Adrenal gland (tissue), 12 donors: ENCODE results near the gene DNAJC3. TPM values are rescaled to one million over a fixed set of nuclear protein-coding genes. Genes with fewer than 3 reads are reported as not detected.
"Not testable (repeated sequence)": the region's sequence is repeated elsewhere in the genome, so short reads cannot be mapped to it uniquely, and the experiment has no call there.

Source experiments
- DNase-seq, 7 donors: peaks; one replicate each; pipeline ENCODE4 v3.0.0-alpha.2; 2019 to 2020
- H3K27ac ChIP-seq, 5 donors: fragments of 200-600 bp; sonication (generic) in 4 of 5; 1 replicate in 3 of 5; 2 replicates in 2 of 5; pipeline versions ENCODE4 v1.5.1 to v1.8.0; 2016 to 2020; ENCODE audit warnings: mild to moderate bottlenecking in 1 of 5
- H3K27me3 ChIP-seq: fragments of 200-600 bp; 2 replicates; pipeline ENCODE4 v1.8.0; 2021
- H3K36me3 ChIP-seq, 2 donors: fragments of 200-600 bp; replicated peaks in 1 of 2; 1 replicate in 1 of 2; 2 replicates in 1 of 2; pipeline versions ENCODE4 v1.5.1 to v1.8.0; 2018 to 2022
- H3K4me1 ChIP-seq, 2 donors: fragments of 200-600 bp; replicated peaks in 1 of 2; 1 replicate in 1 of 2; 2 replicates in 1 of 2; pipeline versions ENCODE4 v1.5.1 to v1.8.0; 2018 to 2021
- H3K4me3 ChIP-seq, 4 donors: fragments of 200-600 bp; sonication (generic) in 3 of 4; one replicate each; pipeline ENCODE4 v1.5.1; 2016 to 2018
- H3K9me3 ChIP-seq, 3 donors: fragments of 200-600 bp; sonication (generic) in 1 of 3; replicated peaks in 1 of 3; 1 replicate in 2 of 3; 2 replicates in 1 of 3; pipeline versions ENCODE4 v1.5.1 to v1.8.0; 2016 to 2021
- CTCF ChIP-seq, 6 experiments: fragments of 450-650 bp in 4 of 6; fragments of 200-600 bp in 2 of 6; sonication (generic) in 1 of 6; IDR thresholded peaks; 1 replicate in 5 of 6; 2 replicates in 1 of 6; pipeline versions ENCODE4 v1.5.1 to v1.8.0; 2016 to 2021; ENCODE audit warnings: antibody characterized with exemption in 6 of 6, mild to moderate bottlenecking in 2 of 6, moderate library complexity in 1 of 6
- POLR2A ChIP-seq, 2 donors: fragments of 450-650 bp; IDR thresholded peaks; one replicate each; pipeline ENCODE4 v1.6.1; 2017; ENCODE audit warnings: antibody characterized with exemption in 2 of 2, mild to moderate bottlenecking in 2 of 2, moderate library complexity in 1 of 2
- WGBS, 4 donors: extraction: QIAGEN DNeasy Blood & Tissue Kit in 2 of 4; methylation state at CpG; one replicate each; pipeline versions ENCODE4 v1.1.5 to v1.1.7; 2013 to 2017; 5-methylcytosine and 5-hydroxymethylcytosine counted together
- intact Hi-C, 2 donors: fragments of 100-400 bp; cut with DNase I; formaldehyde crosslinking; loops; one replicate each; pipeline versions ENCODE4 v1.14.1 to v1.15.0; 2022 to 2023
- polyA plus RNA-seq, 3 donors: library from polyadenylated mRNA; stranded (reverse); fragments of 200-250 nt in 2 of 3; fragments of 350-450 nt in 1 of 3; fragmentation: Illumina TruSeq in 1 of 3; extraction: RNeasy Lipid Tissue Mini Kit (QIAGEN cat#74804) in 1 of 3; gene quantifications; one replicate each; pipeline ENCODE4 v1.2.3, GENCODE V29; 2013 to 2014
- total RNA-seq, 9 donors: library from RNA; depleted of rRNA in 4 of 9; stranded (reverse); fragments of >200 nt in 4 of 9; fragments of 120-200 nt in 1 of 9; fragmentation: NEBNext Ultra II Directional in 1 of 9; extraction: Animal tissue kit (Norgen Biotek cat#: 25700) in 1 of 9; gene quantifications; one replicate each; pipeline versions ENCODE4 v1.1.0 to v1.2.4, GENCODE V29; 2013 to 2023
- donor health status: healthy with polysubstance abuse.
- donor health status: Bipolar disorder and iron deficiency.
- donor health status: DM: yes; HTN: yes; CAD: no.
- donor health status: DM: no; HTN: no; CAD: no.
- donor health status: DM: no; HTN: no; CAD: no.
- donor health status: DM: yes; HTN: yes; CAD: no.

Gene DNAJC3
- total and polyA plus RNA-seq, 12 donors, result 8.7 to 99.0 (median 46.6) TPM

GRCh38 chr13:95781016-95781415, 104.1 kb downstream of the DNAJC3 start:
- WGBS, 4 donors, result 89 to 96% (median 93%) methylated on average over 6 of the region's 6 CpGs
- intact Hi-C loops, result no loop called here
- no peak for DNase-seq

GRCh38 chr13:95781940-95782339, 105.0 kb downstream of the DNAJC3 start:
- 92 to 100% (median 100%) methylated on average over 1 of the region's 1 CpG for WGBS, 4 donors

More at GRCh38 chr13:95781016-95781415, 104.1 kb downstream of the DNAJC3 start:
- H3K27ac ChIP-seq, result no peak overlapping the region
- no peaks in the 10 kb centered on the region for H3K9me3 ChIP-seq
- TF ChIP-seq POLR2A (IDR thresholded peaks at IDR 0.05) (no peak), CTCF (IDR thresholded peaks at IDR 0.05) (no peak)
- H3K4me3 ChIP-seq, result no peak overlapping the region
- no peaks in the 10 kb centered on the region for H3K4me1 ChIP-seq
- no peaks in the 10 kb centered on the region for H3K36me3 ChIP-seq
- H3K27me3 ChIP-seq, result no peaks in the 10 kb centered on the region

DNA sequence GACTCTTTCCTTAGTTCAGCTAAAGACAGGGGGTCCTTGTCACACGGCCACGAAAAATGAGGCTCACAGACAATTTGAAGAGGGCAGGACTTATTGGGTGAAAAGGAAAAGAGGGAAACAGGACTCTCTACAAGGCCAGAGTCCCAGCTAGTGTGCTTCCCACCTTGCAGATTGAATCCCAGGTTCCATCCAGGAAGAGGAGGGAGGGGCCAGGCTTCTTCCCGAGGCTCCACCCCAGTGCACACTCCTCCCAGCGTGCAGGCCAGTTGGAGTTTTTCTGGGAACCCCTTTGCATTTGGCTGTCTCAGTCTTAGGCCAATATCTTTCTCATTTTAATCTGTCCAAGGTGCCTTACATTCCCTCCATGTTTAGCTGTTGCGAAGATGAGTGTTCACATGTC, 106.8 kb downstream of the DNAJC3 start:
- TF ChIP-seq POLR2A (IDR thresholded peaks at IDR 0.05), result no peak
- no peak for TF ChIP-seq CTCF (IDR thresholded peaks at IDR 0.05)
- WGBS, 4 donors, result 90 to 99% (median 91%) methylated on average over 5 of the region's 5 CpGs
- intact Hi-C loops, result no loop called here
- DNase-seq, result no peak
- Histone ChIP-seq H3K4me3 (no peak overlapping the region), H3K36me3 (peaks cover 0 to 10% of the 10 kb centered on the region in 2 donors), H3K27me3 (no peaks in the 10 kb centered on the region), H3K4me1 (no peaks in the 10 kb centered on the region), H3K27ac (no peak overlapping the region), H3K9me3 (no peaks in the 10 kb centered on the region)

More at GRCh38 chr13:95781940-95782339, 105.0 kb downstream of the DNAJC3 start:
- H3K27me3 ChIP-seq, intact Hi-C loops, H3K36me3 ChIP-seq, H3K4me3 ChIP-seq, H3K9me3 ChIP-seq, DNase-seq, H3K4me1 ChIP-seq, H3K27ac ChIP-seq: not testable (repeated sequence)

- Histone ChIP-seq H3K4me3 (no peak overlapping the region), H3K4me1 (no peaks in the 10 kb centered on the region), H3K27ac (no peak overlapping the region), H3K27me3 (no peaks in the 10 kb centered on the region), H3K9me3 (no peaks in the 10 kb centered on the region), H3K36me3 (peaks cover 0 to 10% of the 10 kb centered on the region in 2 donors)
- no peak for DNase-seq
- 71 to 81% (median 74%) methylated on average over 6 of the region's 6 CpGs for WGBS, 4 donors
- intact Hi-C loops, result no loop called here
- TF ChIP-seq CTCF (IDR thresholded peaks at IDR 0.05), result no peak
- no peak for TF ChIP-seq POLR2A (IDR thresholded peaks at IDR 0.05)
Observed at GRCh38 chr13:95784161-95784899, 107.4 kb downstream of the DNAJC3 start.

- TF ChIP-seq POLR2A (IDR thresholded peaks at IDR 0.05), result no peak
- TF ChIP-seq CTCF (IDR thresholded peaks at IDR 0.05), result no peak
- Histone ChIP-seq H3K4me1 (no peaks in the 10 kb centered on the region), H3K27me3 (no peaks in the 10 kb centered on the region), H3K4me3 (no peak overlapping the region), H3K36me3 (peaks cover 0 to 10% of the 10 kb centered on the region in 2 donors), H3K9me3 (no peaks in the 10 kb centered on the region), H3K27ac (no peak overlapping the region)
- intact Hi-C loops, result no loop called here
- 84 to 92% (median 86%) methylated on average over 3 of the region's 3 CpGs for WGBS, 4 donors
- no peak for DNase-seq
Observed at GRCh38 chr13:95784900-95785290, 108.0 kb downstream of the DNAJC3 start.
